IPS-15b (cell line): Measurements from ENCODE around the gene ITGB6.
"Not testable (repeated sequence)": the region's sequence is repeated elsewhere in the genome, so short reads cannot be mapped to it uniquely, and the experiment has no call there.

ENCODE experiments used
- H3K27me3 ChIP-seq: one replicate; pipeline ENCODE4 v1.6.1; 2013; ENCODE audit warnings: low read length; ENCODE audit not compliant: control insufficient read depth, insufficient read depth
- H3K36me3 ChIP-seq: one replicate; pipeline ENCODE4 v1.6.1; 2013; ENCODE audit warnings: low read length; ENCODE audit not compliant: control insufficient read depth, insufficient read depth
- H3K4me1 ChIP-seq: one replicate; pipeline ENCODE4 v1.6.1; 2013; ENCODE audit warnings: mild to moderate bottlenecking, low read length; ENCODE audit not compliant: control insufficient read depth, insufficient read depth
- H3K4me3 ChIP-seq: one replicate; pipeline ENCODE4 v1.5.1; 2013; ENCODE audit warnings: low read depth, low read length
- H3K9ac ChIP-seq: one replicate; pipeline ENCODE4 v1.6.1; 2013; ENCODE audit warnings: low read depth, mild to moderate bottlenecking, low read length
- H3K9me3 ChIP-seq: one replicate; pipeline ENCODE4 v1.6.1; 2013; ENCODE audit warnings: mild to moderate bottlenecking, low read length; ENCODE audit not compliant: control insufficient read depth, insufficient read depth

Gene ITGB6

GRCh38 chr2:160169988-160170387 lies 30.1 kb downstream of the ITGB6 start:
- Histone ChIP-seq H3K4me3 (no peak overlapping the region), H3K36me3 (no peaks in the 10 kb centered on the region), H3K9ac (no peak overlapping the region), H3K27me3 (no peaks in the 10 kb centered on the region), H3K4me1 (no peaks in the 10 kb centered on the region), H3K9me3 (no peaks in the 10 kb centered on the region)

- Histone ChIP-seq H3K4me1 (no peaks in the 10 kb centered on the region), H3K4me3 (no peak overlapping the region), H3K9ac (no peak overlapping the region), H3K9me3 (no peaks in the 10 kb centered on the region), H3K36me3 (no peaks in the 10 kb centered on the region), H3K27me3 (no peaks in the 10 kb centered on the region)
Observed at GRCh38 chr2:160169471-160169870, 30.6 kb downstream of the ITGB6 start.

- Histone ChIP-seq H3K9ac (no peak overlapping the region), H3K27me3 (no peaks in the 10 kb centered on the region), H3K4me1 (no peaks in the 10 kb centered on the region), H3K9me3 (no peaks in the 10 kb centered on the region), H3K36me3 (no peaks in the 10 kb centered on the region), H3K4me3 (no peak overlapping the region)
Observed at GRCh38 chr2:160168878-160169277, 31.2 kb downstream of the ITGB6 start.

GRCh38 chr2:160167089-160167740 lies 32.9 kb downstream of the ITGB6 start:
- H3K4me1 ChIP-seq = no peaks in the 10 kb centered on the region
- no peaks in the 10 kb centered on the region for H3K9me3 ChIP-seq
- H3K36me3 ChIP-seq = no peaks in the 10 kb centered on the region
- no peaks in the 10 kb centered on the region for H3K27me3 ChIP-seq
- H3K4me3 ChIP-seq = no peak overlapping the region
- H3K9ac ChIP-seq = no peak overlapping the region

GRCh38 chr2:160165996-160166395 lies 34.1 kb downstream of the ITGB6 start:
- Histone ChIP-seq H3K9ac (no peak overlapping the region), H3K4me3 (no peak overlapping the region), H3K36me3 (no peaks in the 10 kb centered on the region), H3K27me3 (no peaks in the 10 kb centered on the region), H3K4me1 (no peaks in the 10 kb centered on the region), H3K9me3 (no peaks in the 10 kb centered on the region)

- Histone ChIP-seq H3K9me3 (no peaks in the 10 kb centered on the region), H3K9ac (no peak overlapping the region), H3K4me1 (no peaks in the 10 kb centered on the region), H3K27me3 (no peaks in the 10 kb centered on the region), H3K36me3 (no peaks in the 10 kb centered on the region), H3K4me3 (no peak overlapping the region)
Observed at GRCh38 chr2:160165081-160165480, 35.0 kb downstream of the ITGB6 start.

GRCh38 chr2:160157861-160158829 lies 41.9 kb downstream of the ITGB6 start:
- Histone ChIP-seq H3K27me3 (no peaks in the 10 kb centered on the region), H3K36me3 (no peaks in the 10 kb centered on the region), H3K4me3 (no peak overlapping the region), H3K9me3 (no peaks in the 10 kb centered on the region), H3K9ac (no peak overlapping the region), H3K4me1 (peaks cover 5% of the 10 kb centered on the region)

- peaks cover 5% of the 10 kb centered on the region for H3K4me1 ChIP-seq
- no peak overlapping the region for H3K9ac ChIP-seq
- H3K9me3 ChIP-seq = no peaks in the 10 kb centered on the region
- no peaks in the 10 kb centered on the region for H3K27me3 ChIP-seq
- H3K36me3 ChIP-seq = no peaks in the 10 kb centered on the region
- H3K4me3 ChIP-seq = no peak overlapping the region
Observed at GRCh38 chr2:160156665-160157064, 43.4 kb downstream of the ITGB6 start.

- H3K36me3 ChIP-seq = no peaks in the 10 kb centered on the region
- no peaks in the 10 kb centered on the region for H3K27me3 ChIP-seq
- H3K9ac ChIP-seq = no peak overlapping the region
- H3K9me3 ChIP-seq = no peaks in the 10 kb centered on the region
- no peak overlapping the region for H3K4me3 ChIP-seq
- H3K4me1 ChIP-seq = peaks cover 5% of the 10 kb centered on the region
Observed at GRCh38 chr2:160156100-160156499, 44.0 kb downstream of the ITGB6 start.

GRCh38 chr2:160148419-160148818 lies 51.7 kb downstream of the ITGB6 start:
- not testable (repeated sequence) for H3K9ac ChIP-seq, H3K4me3 ChIP-seq, H3K36me3 ChIP-seq, H3K4me1 ChIP-seq, H3K27me3 ChIP-seq, H3K9me3 ChIP-seq

- Histone ChIP-seq H3K9me3 (no peaks in the 10 kb centered on the region), H3K9ac (no peak overlapping the region), H3K36me3 (no peaks in the 10 kb centered on the region), H3K27me3 (no peaks in the 10 kb centered on the region), H3K4me3 (no peak overlapping the region), H3K4me1 (no peaks in the 10 kb centered on the region)
Observed at GRCh38 chr2:160145471-160145870, 54.6 kb downstream of the ITGB6 start.
